ENCODE measurements around the gene GPC5.

DNA sequence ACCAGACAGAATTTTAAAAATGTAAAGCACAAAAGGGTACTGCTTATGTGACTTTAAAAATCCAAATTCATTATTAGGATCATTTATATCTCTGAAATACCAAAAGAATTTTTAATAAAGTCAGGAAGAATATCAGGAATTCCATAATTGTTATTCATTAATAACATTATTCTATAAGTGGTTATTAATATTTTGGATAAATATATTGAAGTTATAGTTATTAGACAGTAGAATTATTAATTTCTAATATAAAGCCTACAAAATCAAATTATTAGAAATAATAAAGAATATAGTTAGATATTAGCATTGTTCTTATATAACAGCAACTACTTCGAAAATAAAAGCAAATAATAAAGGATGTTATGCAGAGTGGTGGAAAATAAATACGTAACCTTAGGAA is 105.8 kb downstream of the GPC5 start:
- TF ChIP-seq, protein P1, sequence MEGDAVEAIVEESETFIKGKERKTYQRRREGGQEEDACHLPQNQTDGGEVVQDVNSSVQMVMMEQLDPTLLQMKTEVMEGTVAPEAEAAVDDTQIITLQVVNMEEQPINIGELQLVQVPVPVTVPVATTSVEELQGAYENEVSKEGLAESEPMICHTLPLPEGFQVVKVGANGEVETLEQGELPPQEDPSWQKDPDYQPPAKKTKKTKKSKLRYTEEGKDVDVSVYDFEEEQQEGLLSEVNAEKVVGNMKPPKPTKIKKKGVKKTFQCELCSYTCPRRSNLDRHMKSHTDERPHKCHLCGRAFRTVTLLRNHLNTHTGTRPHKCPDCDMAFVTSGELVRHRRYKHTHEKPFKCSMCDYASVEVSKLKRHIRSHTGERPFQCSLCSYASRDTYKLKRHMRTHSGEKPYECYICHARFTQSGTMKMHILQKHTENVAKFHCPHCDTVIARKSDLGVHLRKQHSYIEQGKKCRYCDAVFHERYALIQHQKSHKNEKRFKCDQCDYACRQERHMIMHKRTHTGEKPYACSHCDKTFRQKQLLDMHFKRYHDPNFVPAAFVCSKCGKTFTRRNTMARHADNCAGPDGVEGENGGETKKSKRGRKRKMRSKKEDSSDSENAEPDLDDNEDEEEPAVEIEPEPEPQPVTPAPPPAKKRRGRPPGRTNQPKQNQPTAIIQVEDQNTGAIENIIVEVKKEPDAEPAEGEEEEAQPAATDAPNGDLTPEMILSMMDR (IDR thresholded peaks at IDR 0.05 in 4 of 5, conservative IDR thresholded peaks at IDR 0.05 in 1 of 5): no peak
- TF ChIP-seq POLR2A (IDR thresholded peaks at IDR 0.05): no peak

Measured in gastrocnemius medialis (tissue), 4 donors.